ENCODE measurements around the gene TEPSIN. TPM values are rescaled to one million over a fixed set of nuclear protein-coding genes. Genes with fewer than 3 reads are reported as not detected.

TEPSIN gene
- total RNA-seq, 4 donors from 2014 or later: 16.7 to 42.9 (median 23.3) TPM

DNA sequence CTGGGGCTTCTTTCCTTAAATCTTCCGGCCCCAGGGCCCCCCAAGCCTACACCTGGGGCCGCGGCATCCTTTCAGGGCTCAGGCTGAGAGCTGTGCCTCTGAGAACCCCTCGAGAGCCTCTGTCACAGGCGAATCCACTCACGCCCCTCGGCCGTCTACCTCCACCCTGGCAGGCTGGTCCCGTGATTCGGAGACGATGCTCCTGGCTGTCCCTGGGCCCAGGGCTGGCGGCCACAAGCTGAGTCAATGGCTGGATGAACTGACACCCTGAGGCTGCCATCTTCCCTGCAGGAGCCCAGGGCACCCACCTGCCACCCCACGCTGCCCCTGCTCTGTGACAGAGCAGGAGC is 4.4 kb downstream of the TEPSIN start:
- Histone ChIP-seq H3K4me3 (no peak overlapping the region), H3K4me1 (peaks cover 14 to 32% (median 16%) of the 10 kb centered on the region in 3 donors), H3K27ac (no peak overlapping the region), H3K9me3 (no peaks in the 10 kb centered on the region), H3K27me3 (no peaks in the 10 kb centered on the region), H3K36me3 (peaks cover 23 to 76% (median 28%) of the 10 kb centered on the region in 3 donors)
- no CpG with 5 or more reads among the region's 13 CpGs for WGBS, 2 donors
- DNase-seq: no peak
- TF ChIP-seq POLR2A (IDR thresholded peaks at IDR 0.05): no peak
- TF ChIP-seq, protein P1, sequence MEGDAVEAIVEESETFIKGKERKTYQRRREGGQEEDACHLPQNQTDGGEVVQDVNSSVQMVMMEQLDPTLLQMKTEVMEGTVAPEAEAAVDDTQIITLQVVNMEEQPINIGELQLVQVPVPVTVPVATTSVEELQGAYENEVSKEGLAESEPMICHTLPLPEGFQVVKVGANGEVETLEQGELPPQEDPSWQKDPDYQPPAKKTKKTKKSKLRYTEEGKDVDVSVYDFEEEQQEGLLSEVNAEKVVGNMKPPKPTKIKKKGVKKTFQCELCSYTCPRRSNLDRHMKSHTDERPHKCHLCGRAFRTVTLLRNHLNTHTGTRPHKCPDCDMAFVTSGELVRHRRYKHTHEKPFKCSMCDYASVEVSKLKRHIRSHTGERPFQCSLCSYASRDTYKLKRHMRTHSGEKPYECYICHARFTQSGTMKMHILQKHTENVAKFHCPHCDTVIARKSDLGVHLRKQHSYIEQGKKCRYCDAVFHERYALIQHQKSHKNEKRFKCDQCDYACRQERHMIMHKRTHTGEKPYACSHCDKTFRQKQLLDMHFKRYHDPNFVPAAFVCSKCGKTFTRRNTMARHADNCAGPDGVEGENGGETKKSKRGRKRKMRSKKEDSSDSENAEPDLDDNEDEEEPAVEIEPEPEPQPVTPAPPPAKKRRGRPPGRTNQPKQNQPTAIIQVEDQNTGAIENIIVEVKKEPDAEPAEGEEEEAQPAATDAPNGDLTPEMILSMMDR (IDR thresholded peaks at IDR 0.05): no peak
- intact Hi-C loops (cut with DNase I): no loop called here

DNA sequence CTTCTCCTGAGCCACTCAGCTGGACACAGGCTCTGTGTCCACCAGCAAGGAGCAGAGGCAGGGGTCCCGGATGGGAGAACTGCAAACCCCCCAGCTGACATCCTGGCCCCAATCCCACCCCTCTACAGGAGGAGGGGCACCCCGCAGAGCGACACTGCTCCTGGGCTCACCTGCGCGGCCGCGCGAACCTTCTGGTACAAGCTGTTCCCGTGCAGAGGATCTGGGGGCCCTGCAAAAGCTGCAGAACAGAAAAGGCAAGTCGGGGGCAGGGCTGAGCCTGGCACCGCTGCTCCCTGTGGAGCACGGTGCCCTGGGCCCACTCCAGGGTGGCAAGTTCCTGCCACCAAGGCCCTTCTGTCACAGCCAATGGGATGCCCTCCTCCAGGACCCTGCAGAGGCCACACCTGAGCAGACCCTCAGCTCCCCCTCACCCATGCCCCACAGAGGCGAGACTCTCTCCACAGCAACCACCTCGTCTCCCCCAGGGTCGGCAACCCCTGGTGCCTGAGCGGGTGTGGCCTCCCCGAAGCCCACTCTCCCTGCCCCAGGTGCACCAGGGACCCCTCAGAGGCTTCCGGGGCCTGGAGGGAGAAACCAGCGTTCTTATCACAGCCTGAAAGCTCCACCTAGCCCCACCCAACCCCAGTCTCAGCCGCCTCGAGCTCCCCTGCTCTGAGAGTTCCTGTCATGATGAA is 4.9 kb downstream of the TEPSIN start:
- DNase-seq: no peak
- Histone ChIP-seq H3K36me3 (peaks cover 23 to 82% (median 28%) of the 10 kb centered on the region in 3 donors), H3K4me3 (no peak overlapping the region), H3K27ac (no peak overlapping the region), H3K27me3 (no peaks in the 10 kb centered on the region), H3K4me1 (peaks cover 14 to 35% (median 16%) of the 10 kb centered on the region in 3 donors), H3K9me3 (no peaks in the 10 kb centered on the region)
- intact Hi-C loops (cut with DNase I): no loop called here
- TF ChIP-seq, protein P1 (IDR thresholded peaks at IDR 0.05): no peak
- WGBS, 2 donors: 69 to 96% methylated on average over 5 of the region's 21 CpGs

DNA sequence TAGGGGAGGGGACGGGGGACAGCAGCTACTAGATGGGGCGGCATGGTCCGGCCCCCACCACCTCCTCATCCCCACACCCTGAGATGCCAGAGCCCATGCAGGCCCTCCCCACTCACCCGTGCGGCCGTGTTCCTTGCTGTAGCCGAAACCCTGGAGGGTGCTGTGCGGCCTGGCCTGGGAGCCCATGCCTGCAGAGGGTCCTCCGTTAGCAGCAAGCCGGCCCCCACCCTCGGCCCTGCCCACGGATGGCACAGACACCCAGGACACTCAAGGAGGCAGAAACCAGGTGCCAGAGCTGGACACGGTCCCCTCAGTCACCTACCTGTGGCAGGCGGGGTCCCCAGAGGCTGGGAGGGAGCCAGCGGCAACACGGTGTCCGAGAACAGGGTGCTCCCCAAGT is 5.5 kb downstream of the TEPSIN start:
- Histone ChIP-seq H3K27me3 (no peaks in the 10 kb centered on the region), H3K4me3 (no peak overlapping the region), H3K9me3 (no peaks in the 10 kb centered on the region), H3K27ac (no peak overlapping the region), H3K36me3 (peaks cover 23 to 88% (median 28%) of the 10 kb centered on the region in 3 donors), H3K4me1 (peaks cover 14 to 35% (median 16%) of the 10 kb centered on the region in 3 donors)
- no peak for DNase-seq
- TF ChIP-seq, protein P1 (IDR thresholded peaks at IDR 0.05): no peak
- no peak for TF ChIP-seq POLR2A (IDR thresholded peaks at IDR 0.05)
- 96 to 100% methylated on average over 2 to 5 of the region's 17 CpGs for WGBS, 2 donors
- intact Hi-C loops (cut with DNase I): no loop called here

DNA sequence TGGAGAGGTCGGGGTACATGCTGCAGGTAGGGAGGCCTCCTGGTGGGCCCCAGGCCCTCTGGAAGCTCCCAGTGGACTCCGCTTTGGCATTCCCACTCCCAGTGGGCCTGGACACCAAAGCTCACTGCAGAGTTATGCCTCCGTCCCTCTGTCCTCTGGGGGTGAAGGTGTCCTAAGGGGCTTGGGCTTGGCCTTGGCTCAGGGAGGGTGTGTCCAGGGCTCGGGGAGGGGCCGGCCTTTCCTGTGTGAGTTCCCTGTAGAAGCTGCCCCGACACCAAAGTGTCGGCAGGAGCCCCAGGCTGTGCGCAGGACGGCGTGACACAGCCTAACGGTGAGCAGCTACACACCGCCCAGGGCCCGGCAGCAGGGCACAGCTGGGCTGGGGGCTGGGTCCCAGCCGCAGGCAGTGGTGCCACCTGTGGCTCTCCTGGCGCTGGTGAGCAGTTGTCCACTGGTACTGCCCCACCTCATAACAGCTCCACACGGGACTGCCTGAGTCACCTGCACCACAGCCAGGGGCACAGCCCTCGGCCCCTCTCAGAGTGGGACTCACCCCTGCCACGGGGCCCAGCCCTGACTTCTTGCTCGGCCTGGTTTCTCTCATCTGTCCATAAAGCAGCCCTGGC is 6.1 kb downstream of the TEPSIN start:
- Histone ChIP-seq H3K4me3 (no peak overlapping the region), H3K36me3 (peaks cover 23 to 90% (median 28%) of the 10 kb centered on the region in 3 donors), H3K9me3 (no peaks in the 10 kb centered on the region), H3K4me1 (peaks cover 9 to 29% (median 10%) of the 10 kb centered on the region in 3 donors), H3K27me3 (no peaks in the 10 kb centered on the region), H3K27ac (no peak overlapping the region)
- no peak for TF ChIP-seq POLR2A (IDR thresholded peaks at IDR 0.05)
- TF ChIP-seq, protein P1 (IDR thresholded peaks at IDR 0.05): no peak
- intact Hi-C loops (cut with DNase I): no loop called here
- WGBS, 2 donors: 80% methylated on average over 1 of the region's 19 CpGs; no CpG with 5 or more reads in 1 of the 2 donors
- DNase-seq: no peak

Data from esophagus squamous epithelium (tissue), 5 donors.